Neural crest cell (in vitro differentiated cells): ENCODE results near the gene FANCI. TPM values are rescaled to one million over a fixed set of nuclear protein-coding genes. Genes with fewer than 3 reads are reported as not detected.

Experiments used
- DNase-seq: peaks from one replicate; pipeline ENCODE4 v3.0.0; 2021; ENCODE audit warnings: low read depth, mixed read lengths, low spot score
- H3K27ac Mint-ChIP-seq: one replicate; pipeline ENCODE4 v1.8.0; 2021; ENCODE audit warnings: mild to moderate bottlenecking, mixed read lengths; ENCODE audit not compliant: unreplicated experiment
- H3K27me3 Mint-ChIP-seq: 2 replicates; pipeline ENCODE4 v1.8.0; 2021; ENCODE audit warnings: low read depth, mild to moderate bottlenecking, mixed read lengths
- H3K36me3 Mint-ChIP-seq: 2 replicates; pipeline ENCODE4 v1.8.0; 2021; ENCODE audit warnings: low read depth, mild to moderate bottlenecking, mixed read lengths
- H3K4me1 Mint-ChIP-seq: 2 replicates; pipeline ENCODE4 v1.8.0; 2021; ENCODE audit warnings: mixed read lengths
- H3K4me3 Mint-ChIP-seq: one replicate; pipeline ENCODE4 v1.8.0; 2021; ENCODE audit warnings: mild to moderate bottlenecking, mixed read lengths
- H3K9me3 Mint-ChIP-seq: 2 replicates; pipeline ENCODE4 v1.8.0; 2021; ENCODE audit warnings: mixed read lengths
- CTCF ChIP-seq: fragments of 200-600 bp; sonication (generic); conservative IDR thresholded peaks from 2 replicates; pipeline ENCODE4 v1.5.0; 2021; ENCODE audit warnings: antibody characterized with exemption, mild to moderate bottlenecking
- total RNA-seq: library from RNA; stranded (reverse); gene quantifications from 2 replicates; pipeline ENCODE4 v1.2.1, GENCODE V29; 2021

FANCI gene
- total RNA-seq, 1 donor from 2014 or later = 164 TPM

- no peak overlapping the region for H3K27ac Mint-ChIP-seq
- no peaks in the 10 kb centered on the region for H3K4me1 Mint-ChIP-seq
These were observed 49.2 kb downstream of the FANCI start for GRCh38 chr15:89293012-89293411.

DNA sequence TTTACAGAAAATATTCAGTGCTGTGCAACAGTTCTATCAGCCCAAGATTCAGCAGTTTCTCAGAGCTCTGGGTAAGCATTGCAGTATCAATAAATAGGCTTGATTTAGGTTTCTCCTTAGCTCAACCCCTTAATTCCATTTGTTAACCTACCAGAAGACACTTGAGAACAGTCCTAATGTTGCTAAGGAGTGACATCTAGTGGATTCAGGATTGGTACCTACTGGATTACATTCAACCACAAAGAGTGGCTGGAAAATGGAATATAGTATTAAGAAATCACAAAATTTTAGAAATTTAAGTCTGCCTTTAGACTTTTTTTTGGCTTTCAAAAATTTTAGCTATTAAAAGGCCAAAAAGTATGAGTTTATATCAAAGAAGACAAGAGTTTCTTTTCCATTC lies 56.1 kb downstream of the FANCI start:
- Mint-ChIP-seq H3K9me3 (no peaks in the 10 kb centered on the region), H3K4me1 (no peaks in the 10 kb centered on the region), H3K27ac (no peak overlapping the region), H3K36me3 (peaks cover 45% of the 10 kb centered on the region), H3K4me3 (no peak overlapping the region), H3K27me3 (no peaks in the 10 kb centered on the region)
- DNase-seq = no peak
- TF ChIP-seq CTCF = peak; percentile 47

More at GRCh38 chr15:89293012-89293411, 49.2 kb downstream of the FANCI start:
- H3K9me3 Mint-ChIP-seq = no peaks in the 10 kb centered on the region
- no peaks in the 10 kb centered on the region for H3K27me3 Mint-ChIP-seq
- peaks cover 23% of the 10 kb centered on the region for H3K36me3 Mint-ChIP-seq
- H3K4me3 Mint-ChIP-seq = no peak overlapping the region
- DNase-seq = no peak
- TF ChIP-seq CTCF = no peak

- no peak overlapping the region for H3K4me3 Mint-ChIP-seq
- H3K9me3 Mint-ChIP-seq = no peaks in the 10 kb centered on the region
- H3K36me3 Mint-ChIP-seq = peaks cover 45% of the 10 kb centered on the region
- H3K27ac Mint-ChIP-seq = no peak overlapping the region
- no peak for DNase-seq
- H3K27me3 Mint-ChIP-seq = no peaks in the 10 kb centered on the region
- no peaks in the 10 kb centered on the region for H3K4me1 Mint-ChIP-seq
- no peak for TF ChIP-seq CTCF
These were observed 57.7 kb downstream of the FANCI start for GRCh38 chr15:89301304-89302089.

DNA sequence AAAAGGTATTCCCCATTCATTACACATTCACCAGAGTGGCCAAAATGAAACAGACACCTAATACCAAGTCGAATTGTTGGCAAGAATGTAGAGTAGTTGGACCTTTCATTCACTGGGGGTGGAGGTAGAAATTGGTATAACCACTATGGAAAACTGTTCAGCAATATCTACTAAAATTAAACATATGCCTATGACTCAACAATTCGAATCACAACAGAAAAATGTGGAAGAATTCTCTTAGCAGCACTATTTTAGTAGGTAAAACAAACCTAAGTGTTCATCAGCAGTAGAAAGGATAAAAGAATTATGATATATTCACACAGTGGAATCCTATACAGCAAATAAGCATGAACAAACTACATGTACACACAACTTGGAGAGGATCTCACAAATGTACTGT lies 60.2 kb downstream of the FANCI start:
- H3K4me3 Mint-ChIP-seq = no peak overlapping the region
- H3K9me3 Mint-ChIP-seq = no peaks in the 10 kb centered on the region
- no peak for DNase-seq
- no peaks in the 10 kb centered on the region for H3K4me1 Mint-ChIP-seq
- no peaks in the 10 kb centered on the region for H3K27me3 Mint-ChIP-seq
- TF ChIP-seq CTCF = no peak
- H3K36me3 Mint-ChIP-seq = peaks cover 39% of the 10 kb centered on the region
- no peak overlapping the region for H3K27ac Mint-ChIP-seq

- no peaks in the 10 kb centered on the region for H3K9me3 Mint-ChIP-seq
- no peaks in the 10 kb centered on the region for H3K27me3 Mint-ChIP-seq
- no peak for DNase-seq
- H3K4me1 Mint-ChIP-seq = no peaks in the 10 kb centered on the region
- no peak overlapping the region for H3K4me3 Mint-ChIP-seq
- H3K27ac Mint-ChIP-seq = no peak overlapping the region
- TF ChIP-seq CTCF = no peak
- H3K36me3 Mint-ChIP-seq = peaks cover 35% of the 10 kb centered on the region
These were observed 61.6 kb downstream of the FANCI start for GRCh38 chr15:89305395-89305794.
